CD4-positive, alpha-beta T cell (primary cell): Measurements from ENCODE around the gene POP7. TPM values are rescaled to one million over a fixed set of nuclear protein-coding genes. Genes with fewer than 3 reads are reported as not detected.

Source experiments
- ATAC-seq: fragments of 200-7000 bp; cut with Tn5 transposase; one replicate; pipeline ENCODE4 v1.10.0; 2022; ENCODE audit warnings: mild to moderate bottlenecking; ENCODE audit not compliant: poor library complexity
- CTCF ChIA-PET: fragments of 350-600 bp; sonication (Branson Sonifier 250); formaldehyde crosslinking; loops from one replicate; lab custom pipeline; 2021; ENCODE audit warnings: antibody characterized with exemption, inconsistent platforms; lab: Charles Lee
- POLR2A ChIA-PET: fragments of 350-600 bp; sonication (Branson Sonifier 250); formaldehyde crosslinking; loops from one replicate; lab custom pipeline; 2021; ENCODE audit warnings: antibody characterized with exemption, inconsistent platforms; lab: Charles Lee
- DNase-seq, 14 experiments: peaks; one replicate each; pipeline ENCODE4 v3.0.0-alpha.2; 2013 to 2020; ENCODE audit warnings: mixed read lengths in 2 of 14
- H3K27ac ChIP-seq, 2 donors: one replicate each; pipeline versions ENCODE4 v1.5.1 to v1.7.0; 2013; ENCODE audit warnings: low read length in 2 of 2, low read depth in 1 of 2, mild to moderate bottlenecking in 1 of 2
- H3K27me3 ChIP-seq, 2 experiments: 1 replicate in 1 of 2; 2 replicates in 1 of 2; pipeline versions ENCODE4 v1.6.1 to v1.7.0; 2013; ENCODE audit warnings: low read length in 2 of 2, control low read depth in 1 of 2, mild to moderate bottlenecking in 1 of 2, moderate library complexity in 1 of 2; ENCODE audit not compliant: insufficient read depth in 2 of 2, control insufficient read depth in 1 of 2
- H3K36me3 ChIP-seq: one replicate; pipeline ENCODE4 v1.6.1; 2013; ENCODE audit warnings: low read length, control low read depth; ENCODE audit not compliant: insufficient read depth
- H3K4me1 ChIP-seq: one replicate; pipeline ENCODE4 v1.6.1; 2013; ENCODE audit warnings: low read length, control low read depth; ENCODE audit not compliant: insufficient read depth
- H3K4me3 ChIP-seq: one replicate; pipeline ENCODE4 v1.5.1; 2013; ENCODE audit warnings: mild to moderate bottlenecking, low read length, moderate library complexity
- H3K9me3 ChIP-seq, 2 experiments: 1 replicate in 1 of 2; 2 replicates in 1 of 2; pipeline versions ENCODE4 v1.6.1 to v1.7.0; 2013; ENCODE audit warnings: low read length in 2 of 2, mild to moderate bottlenecking in 2 of 2, control low read depth in 1 of 2, moderate library complexity in 1 of 2; ENCODE audit not compliant: control insufficient read depth in 1 of 2, insufficient read depth in 1 of 2
- H3K27ac Mint-ChIP-seq: one replicate; pipeline ENCODE4 v1.8.0; 2020; ENCODE audit warnings: mixed read lengths
- H3K27me3 Mint-ChIP-seq: one replicate; pipeline ENCODE4 v1.8.0; 2021; ENCODE audit warnings: mixed read lengths
- H3K36me3 Mint-ChIP-seq: one replicate; pipeline ENCODE4 v1.8.0; 2021; ENCODE audit warnings: low read depth, mixed read lengths
- H3K4me1 Mint-ChIP-seq: one replicate; pipeline ENCODE4 v1.8.0; 2021; ENCODE audit warnings: low read depth, mixed read lengths
- H3K4me3 Mint-ChIP-seq: one replicate; pipeline ENCODE4 v1.8.0; 2020; ENCODE audit warnings: mild to moderate bottlenecking, mixed read lengths
- H3K9me3 Mint-ChIP-seq: one replicate; pipeline ENCODE4 v1.8.0; 2020; ENCODE audit warnings: mixed read lengths
- CTCF ChIP-seq: fragments of 200-600 bp; IDR thresholded peaks from one replicate; pipeline ENCODE4 v1.8.0; 2022; ENCODE audit warnings: antibody characterized with exemption, mild to moderate bottlenecking
- intact Hi-C, 2 experiments: fragments of 100-400 bp; cut with DNase I in 1 of 2; cut with micrococcal nuclease in 1 of 2; formaldehyde crosslinking; loops; one replicate each; pipeline versions ENCODE4 v1.15.1 to v1.9.0; 2023 to 2025; cut with DNase I, micrococcal nuclease
- total RNA-seq, 174 experiments: library from RNA in 2 of 174; stranded (reverse) in 2 of 174; gene quantifications; one replicate each; pipeline ENCODE4 v1.2.3 and lab custom pipeline; 2021 to 2026

The POP7 gene
- total RNA-seq, 2 experiments from 2014 or later, result 7.4 to 7.5 TPM

GRCh38 chr7:100708395-100708794, 2.5 kb downstream of the POP7 start:
- peaks cover 24% of the 10 kb centered on the region for H3K4me1 ChIP-seq
- H3K36me3 ChIP-seq, result no peaks in the 10 kb centered on the region
- no peaks in the 10 kb centered on the region for H3K27me3 ChIP-seq
- H3K36me3 Mint-ChIP-seq, result peaks cover 9% of the 10 kb centered on the region
- peak overlapping the region; percentile 30 for H3K4me3 Mint-ChIP-seq
- TF ChIP-seq CTCF, result no peak
- ATAC-seq (no peak), DNase-seq (no peak)
- CTCF ChIA-PET, result no interaction called here
- peaks cover 14% of the 10 kb centered on the region for H3K4me1 Mint-ChIP-seq
- intact Hi-C loops, result loop anchor here (5.0 to 10.0 kb wide), 4 partner anchors 129 to 454 kb away; partner anchors contain the start of gene TRIM56 (in 1 of the 2)
- H3K27ac ChIP-seq, result no peak overlapping the region
- no peaks in the 10 kb centered on the region for H3K9me3 ChIP-seq
- POLR2A ChIA-PET, result no interaction called here
- no peak overlapping the region for H3K27ac Mint-ChIP-seq
- no peak overlapping the region for H3K4me3 ChIP-seq
- H3K27me3 Mint-ChIP-seq, result no peaks in the 10 kb centered on the region
- no peaks in the 10 kb centered on the region for H3K9me3 Mint-ChIP-seq

GRCh38 chr7:100710452-100710851, 4.5 kb downstream of the POP7 start:
- intact Hi-C loops, result no loop called here
- Histone ChIP-seq H3K9me3 (no peaks in the 10 kb centered on the region), H3K4me1 (peaks cover 16% of the 10 kb centered on the region), H3K36me3 (no peaks in the 10 kb centered on the region), H3K27ac (no peak overlapping the region), H3K4me3 (no peak overlapping the region), H3K27me3 (no peaks in the 10 kb centered on the region)
- TF ChIP-seq CTCF, result no peak
- DNase-seq (no peak), ATAC-seq (no peak)
- POLR2A ChIA-PET, result no interaction called here
- no peak overlapping the region for H3K27ac Mint-ChIP-seq
- no peaks in the 10 kb centered on the region for H3K27me3 Mint-ChIP-seq
- no peak overlapping the region for H3K4me3 Mint-ChIP-seq
- peaks cover 14% of the 10 kb centered on the region for H3K4me1 Mint-ChIP-seq
- CTCF ChIA-PET, result no interaction called here
- peaks cover 9% of the 10 kb centered on the region for H3K36me3 Mint-ChIP-seq
- no peaks in the 10 kb centered on the region for H3K9me3 Mint-ChIP-seq

DNA sequence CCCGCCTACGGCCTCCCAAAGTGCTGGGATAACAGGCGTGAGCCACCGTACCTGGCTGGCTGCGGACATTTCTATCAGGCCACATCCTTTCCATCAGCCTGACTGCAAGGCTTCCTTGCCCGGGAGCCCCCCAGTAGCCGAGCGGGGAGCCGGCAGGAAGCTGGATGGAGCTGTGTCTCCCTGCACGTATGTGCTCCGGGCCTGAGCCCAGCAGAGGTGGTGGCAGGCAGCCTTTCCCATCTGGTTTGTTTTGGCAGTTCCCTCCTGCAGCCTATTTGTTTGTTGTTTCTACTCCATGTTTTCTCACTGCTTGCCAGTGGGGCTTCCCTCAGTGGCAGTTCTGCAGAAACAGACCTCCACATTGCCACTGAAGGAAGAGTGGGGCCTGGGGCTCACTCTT, 5.4 kb downstream of the POP7 start:
- H3K27me3 ChIP-seq, result no peaks in the 10 kb centered on the region
- H3K4me3 ChIP-seq, result no peak overlapping the region
- Mint-ChIP-seq H3K27me3 (no peaks in the 10 kb centered on the region), H3K36me3 (peaks cover 1% of the 10 kb centered on the region), H3K4me1 (peaks cover 8% of the 10 kb centered on the region), H3K9me3 (no peaks in the 10 kb centered on the region), H3K27ac (no peak overlapping the region), H3K4me3 (no peak overlapping the region)
- ChIA-PET CTCF (interaction anchor here (0.8 kb wide), 1 partner anchor 102 kb away, joined by 3 read pairs; no protein-coding TSS in a partner anchor), POLR2A (no interaction called here)
- no peaks in the 10 kb centered on the region for H3K9me3 ChIP-seq
- ATAC-seq (no peak), DNase-seq (no peak)
- H3K4me1 ChIP-seq, result peaks cover 11% of the 10 kb centered on the region
- no peak overlapping the region for H3K27ac ChIP-seq
- H3K36me3 ChIP-seq, result no peaks in the 10 kb centered on the region
- intact Hi-C loops, result no loop called here
- TF ChIP-seq CTCF, result no peak
